K562 (cell line): ENCODE measurements around the gene TMEM203. TPM values are rescaled to one million over a fixed set of nuclear protein-coding genes. Genes with fewer than 3 reads are reported as not detected.

Source experiments
- BHLHE40 ChIP-seq: IDR thresholded peaks from 2 replicates; pipeline ENCODE4 v1.6.1; 2011; ENCODE audit warnings: low read length, improper control_type of control experiment
- BRF1 ChIP-seq: IDR thresholded peaks from 3 replicates; pipeline ENCODE4 v1.6.1; 2011; ENCODE audit warnings: borderline replicate concordance, mild to moderate bottlenecking; ENCODE audit not compliant: insufficient read length; ENCODE audit errors: extremely low read depth
- FUS ChIP-seq: fragments of 200-400 bp; formaldehyde crosslinking; optimal IDR thresholded peaks from 2 replicates; pipeline ENCODE3; 2017; ENCODE audit warnings: low read depth, low read length
- GATA2 ChIP-seq: sonication (generic); formaldehyde crosslinking; IDR thresholded peaks from 2 replicates; pipeline ENCODE4 v1.4.0; 2020; ENCODE audit warnings: mild to moderate bottlenecking, missing genetic modification reagents
- GTF2F1 ChIP-seq: IDR thresholded peaks from 2 replicates; pipeline ENCODE4 v1.6.1; 2011; ENCODE audit warnings: low read depth, low read length, improper control_type of control experiment
- MBD2 ChIP-seq: sonication (generic); IDR thresholded peaks from 2 replicates; pipeline ENCODE4 v1.6.1; 2016; ENCODE audit warnings: low read depth, borderline replicate concordance
- NR4A1 ChIP-seq, 2 experiments: fragments of 250-450 bp in 1 of 2; fragments of 450-650 bp in 1 of 2; sonication (Bioruptor Pico) in 1 of 2; IDR thresholded peaks; 2 replicates each; pipeline versions ENCODE4 v1.4.0 to v1.6.1; 2016 to 2020; ENCODE audit warnings: mild to moderate bottlenecking in 2 of 2, missing compliant biosample characterization in 1 of 2, missing genetic modification characterization in 1 of 2, moderate library complexity in 1 of 2
- U2AF1 ChIP-seq: fragments of 200-400 bp; formaldehyde crosslinking; optimal IDR thresholded peaks from 2 replicates; pipeline ENCODE3; 2017; ENCODE audit warnings: mild to moderate bottlenecking, low read depth, low read length, moderate library complexity
- ZBTB1 ChIP-seq: sonication (generic); formaldehyde crosslinking; IDR thresholded peaks from 2 replicates; pipeline ENCODE4 v1.8.1; 2023; ENCODE audit warnings: missing genetic modification reagents, low read depth, mild to moderate bottlenecking, borderline replicate concordance
- ZNF436 ChIP-seq: fragments of 250-450, 450-650 bp; sonication (Bioruptor Pico); formaldehyde crosslinking; IDR thresholded peaks from 2 replicates; pipeline ENCODE4 v1.7.0; 2020; ENCODE audit warnings: mild to moderate bottlenecking
- polyA plus RNA-seq, 8 experiments: library from polyadenylated mRNA; depleted of rRNA in 4 of 8; stranded (reverse) in 5 of 8; unstranded in 3 of 8; fragments of >200 nt; fragmentation: Nextera tagmentation in 2 of 8; fragmentation: Illumina TruSeq in 1 of 8; extraction: Ambion mirVana in 2 of 8; extraction: Trizol in 1 of 8; gene quantifications; 2 replicates each; pipeline versions ENCODE4 v1.2.1 to v1.2.3, GENCODE V29; 2011 to 2014; ENCODE audit warnings: inconsistent platforms in 1 of 8, missing spikeins in 1 of 8
- total RNA-seq, 7 experiments: library from RNA; depleted of rRNA in 6 of 7; stranded (reverse); fragments of >200 nt in 6 of 7; fragmentation: Illumina TruSeq in 2 of 7; extraction: Trizol in 2 of 7; gene quantifications; 2 replicates each; pipeline versions ENCODE4 v1.2.1 to v1.2.3, GENCODE V29; 2011 to 2021; ENCODE audit warnings: low replicate concordance in 1 of 7
- TF ChIP-seq, protein P1 (sequence below): sonication (generic); formaldehyde crosslinking; IDR thresholded peaks from 2 replicates; pipeline ENCODE4 v1.8.0; 2022; ENCODE audit warnings: mild to moderate bottlenecking, missing genetic modification reagents, borderline replicate concordance
- TF ChIP-seq, protein P2 (sequence below): fragments of 450-650 bp; IDR thresholded peaks from 2 replicates; pipeline ENCODE4 v1.6.1; 2016; ENCODE audit warnings: low read depth
- TF ChIP-seq, protein P3 (sequence below): sonication (generic); formaldehyde crosslinking; IDR thresholded peaks from 2 replicates; pipeline ENCODE4 v1.9.0; 2022; ENCODE audit warnings: mild to moderate bottlenecking, missing genetic modification reagents
- TF ChIP-seq, protein P4 (sequence below): fragments of 250-450 bp; sonication (Bioruptor Pico); IDR thresholded peaks from 2 replicates; pipeline ENCODE4 v1.9.0; 2021; ENCODE audit warnings: mild to moderate bottlenecking, inconsistent platforms

TMEM203 gene
- total and polyA plus RNA-seq, 9 of the 15 experiments (the other 6 are each of a cell fraction or from before 2014, with no cell fraction given): 8.8 to 59.5 (median 37.6) TPM

DNA sequence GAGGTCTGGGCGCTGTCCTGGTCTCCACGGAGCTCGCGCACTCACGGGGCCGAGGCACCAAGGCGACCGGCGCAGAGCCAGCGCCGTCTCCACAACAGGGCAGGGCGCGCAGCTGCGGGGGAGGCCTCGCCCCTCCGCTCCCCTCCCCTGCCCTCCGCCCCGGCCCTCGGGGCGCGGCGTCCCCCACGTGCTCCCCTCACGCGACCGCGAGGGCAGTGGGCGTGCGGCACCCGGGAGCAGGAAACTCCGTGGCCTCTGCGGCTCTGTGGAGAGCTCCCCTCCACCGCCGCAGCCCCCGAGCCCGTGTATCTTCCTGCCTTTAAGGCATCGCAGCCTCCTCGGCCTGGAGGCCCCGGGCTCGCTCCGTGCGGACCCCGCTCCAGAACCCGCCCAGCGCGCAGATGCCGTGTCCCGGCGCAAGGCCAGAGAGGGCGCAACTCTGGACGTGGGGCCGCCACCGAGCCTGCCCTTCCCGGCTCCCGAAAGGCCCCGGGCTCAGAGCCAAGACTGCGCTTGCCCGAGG, 34.9 kb upstream of the TMEM203 start (continued):
- TF ChIP-seq, protein P1, sequence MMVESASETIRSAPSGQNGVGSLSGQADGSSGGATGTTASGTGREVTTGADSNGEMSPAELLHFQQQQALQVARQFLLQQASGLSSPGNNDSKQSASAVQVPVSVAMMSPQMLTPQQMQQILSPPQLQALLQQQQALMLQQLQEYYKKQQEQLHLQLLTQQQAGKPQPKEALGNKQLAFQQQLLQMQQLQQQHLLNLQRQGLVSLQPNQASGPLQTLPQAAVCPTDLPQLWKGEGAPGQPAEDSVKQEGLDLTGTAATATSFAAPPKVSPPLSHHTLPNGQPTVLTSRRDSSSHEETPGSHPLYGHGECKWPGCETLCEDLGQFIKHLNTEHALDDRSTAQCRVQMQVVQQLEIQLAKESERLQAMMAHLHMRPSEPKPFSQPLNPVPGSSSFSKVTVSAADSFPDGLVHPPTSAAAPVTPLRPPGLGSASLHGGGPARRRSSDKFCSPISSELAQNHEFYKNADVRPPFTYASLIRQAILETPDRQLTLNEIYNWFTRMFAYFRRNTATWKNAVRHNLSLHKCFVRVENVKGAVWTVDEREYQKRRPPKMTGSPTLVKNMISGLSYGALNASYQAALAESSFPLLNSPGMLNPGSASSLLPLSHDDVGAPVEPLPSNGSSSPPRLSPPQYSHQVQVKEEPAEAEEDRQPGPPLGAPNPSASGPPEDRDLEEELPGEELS: peak; percentile 91; the same call in 1 of the 2 replicates
- TF ChIP-seq BHLHE40 (peak; percentile 96), FUS (peak; percentile 95), NR4A1 (CRISPR knock-in tag; IDR thresholded peaks at IDR 0.05) (peak; percentile 83; the same call in 1 of the 2 replicates), NR4A1 (tag; IDR thresholded peaks at IDR 0.05) (peak; percentile 74; the same call in 1 of the 2 replicates), MBD2 (peak; percentile 26; the same call in 1 of the 2 replicates), GTF2F1 (no peak), GATA2 (CRISPR knock-in tag) (no peak), U2AF1 (no peak), ZBTB1 (CRISPR knock-in tag) (peak; percentile 86), BRF1 (no peak), ZNF436 (CRISPR knock-in tag) (no peak)
- TF ChIP-seq, protein P2, sequence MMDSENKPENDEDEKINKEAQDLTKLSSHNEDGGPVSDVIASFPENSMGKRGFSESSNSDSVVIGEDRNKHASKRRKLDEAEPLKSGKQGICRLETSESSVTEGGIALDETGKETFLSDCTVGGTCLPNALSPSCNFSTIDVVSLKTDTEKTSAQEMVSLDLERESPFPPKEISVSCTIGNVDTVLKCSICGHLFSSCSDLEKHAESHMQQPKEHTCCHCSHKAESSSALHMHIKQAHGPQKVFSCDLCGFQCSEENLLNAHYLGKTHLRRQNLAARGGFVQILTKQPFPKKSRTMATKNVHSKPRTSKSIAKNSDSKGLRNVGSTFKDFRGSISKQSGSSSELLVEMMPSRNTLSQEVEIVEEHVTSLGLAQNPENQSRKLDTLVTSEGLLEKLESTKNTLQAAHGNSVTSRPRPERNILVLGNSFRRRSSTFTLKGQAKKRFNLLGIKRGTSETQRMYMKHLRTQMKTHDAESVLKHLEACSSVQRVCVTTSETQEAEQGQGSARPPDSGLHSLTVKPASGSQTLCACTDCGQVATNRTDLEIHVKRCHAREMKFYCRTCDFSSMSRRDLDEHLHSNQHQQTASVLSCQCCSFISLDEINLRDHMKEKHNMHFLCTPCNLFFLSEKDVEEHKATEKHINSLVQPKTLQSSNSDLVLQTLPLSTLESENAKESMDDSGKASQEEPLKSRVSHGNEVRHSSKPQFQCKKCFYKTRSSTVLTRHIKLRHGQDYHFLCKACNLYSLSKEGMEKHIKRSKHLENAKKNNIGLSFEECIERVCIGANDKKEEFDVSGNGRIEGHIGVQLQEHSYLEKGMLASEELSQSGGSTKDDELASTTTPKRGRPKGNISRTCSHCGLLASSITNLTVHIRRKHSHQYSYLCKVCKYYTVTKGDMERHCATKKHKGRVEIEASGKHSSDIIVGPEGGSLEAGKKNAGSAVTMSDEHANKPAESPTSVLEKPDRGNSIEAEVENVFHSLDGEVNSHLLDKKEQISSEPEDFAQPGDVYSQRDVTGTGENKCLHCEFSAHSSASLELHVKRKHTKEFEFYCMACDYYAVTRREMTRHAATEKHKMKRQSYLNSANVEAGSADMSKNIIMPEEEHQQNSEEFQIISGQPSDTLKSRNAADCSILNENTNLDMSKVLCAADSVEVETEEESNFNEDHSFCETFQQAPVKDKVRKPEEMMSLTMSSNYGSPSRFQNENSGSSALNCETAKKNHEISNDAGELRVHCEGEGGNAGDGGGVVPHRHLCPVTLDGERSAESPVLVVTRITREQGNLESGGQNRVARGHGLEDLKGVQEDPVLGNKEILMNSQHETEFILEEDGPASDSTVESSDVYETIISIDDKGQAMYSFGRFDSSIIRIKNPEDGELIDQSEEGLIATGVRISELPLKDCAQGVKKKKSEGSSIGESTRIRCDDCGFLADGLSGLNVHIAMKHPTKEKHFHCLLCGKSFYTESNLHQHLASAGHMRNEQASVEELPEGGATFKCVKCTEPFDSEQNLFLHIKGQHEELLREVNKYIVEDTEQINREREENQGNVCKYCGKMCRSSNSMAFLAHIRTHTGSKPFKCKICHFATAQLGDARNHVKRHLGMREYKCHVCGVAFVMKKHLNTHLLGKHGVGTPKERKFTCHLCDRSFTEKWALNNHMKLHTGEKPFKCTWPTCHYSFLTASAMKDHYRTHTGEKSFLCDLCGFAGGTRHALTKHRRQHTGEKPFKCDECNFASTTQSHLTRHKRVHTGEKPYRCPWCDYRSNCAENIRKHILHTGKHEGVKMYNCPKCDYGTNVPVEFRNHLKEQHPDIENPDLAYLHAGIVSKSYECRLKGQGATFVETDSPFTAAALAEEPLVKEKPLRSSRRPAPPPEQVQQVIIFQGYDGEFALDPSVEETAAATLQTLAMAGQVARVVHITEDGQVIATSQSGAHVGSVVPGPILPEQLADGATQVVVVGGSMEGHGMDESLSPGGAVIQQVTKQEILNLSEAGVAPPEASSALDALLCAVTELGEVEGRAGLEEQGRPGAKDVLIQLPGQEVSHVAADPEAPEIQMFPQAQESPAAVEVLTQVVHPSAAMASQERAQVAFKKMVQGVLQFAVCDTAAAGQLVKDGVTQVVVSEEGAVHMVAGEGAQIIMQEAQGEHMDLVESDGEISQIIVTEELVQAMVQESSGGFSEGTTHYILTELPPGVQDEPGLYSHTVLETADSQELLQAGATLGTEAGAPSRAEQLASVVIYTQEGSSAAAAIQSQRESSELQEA: no peak
- TF ChIP-seq, protein P3, sequence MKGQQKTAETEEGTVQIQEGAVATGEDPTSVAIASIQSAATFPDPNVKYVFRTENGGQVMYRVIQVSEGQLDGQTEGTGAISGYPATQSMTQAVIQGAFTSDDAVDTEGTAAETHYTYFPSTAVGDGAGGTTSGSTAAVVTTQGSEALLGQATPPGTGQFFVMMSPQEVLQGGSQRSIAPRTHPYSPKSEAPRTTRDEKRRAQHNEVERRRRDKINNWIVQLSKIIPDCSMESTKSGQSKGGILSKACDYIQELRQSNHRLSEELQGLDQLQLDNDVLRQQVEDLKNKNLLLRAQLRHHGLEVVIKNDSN (CRISPR knock-in tag): peak; percentile 77
- TF ChIP-seq, protein P4, sequence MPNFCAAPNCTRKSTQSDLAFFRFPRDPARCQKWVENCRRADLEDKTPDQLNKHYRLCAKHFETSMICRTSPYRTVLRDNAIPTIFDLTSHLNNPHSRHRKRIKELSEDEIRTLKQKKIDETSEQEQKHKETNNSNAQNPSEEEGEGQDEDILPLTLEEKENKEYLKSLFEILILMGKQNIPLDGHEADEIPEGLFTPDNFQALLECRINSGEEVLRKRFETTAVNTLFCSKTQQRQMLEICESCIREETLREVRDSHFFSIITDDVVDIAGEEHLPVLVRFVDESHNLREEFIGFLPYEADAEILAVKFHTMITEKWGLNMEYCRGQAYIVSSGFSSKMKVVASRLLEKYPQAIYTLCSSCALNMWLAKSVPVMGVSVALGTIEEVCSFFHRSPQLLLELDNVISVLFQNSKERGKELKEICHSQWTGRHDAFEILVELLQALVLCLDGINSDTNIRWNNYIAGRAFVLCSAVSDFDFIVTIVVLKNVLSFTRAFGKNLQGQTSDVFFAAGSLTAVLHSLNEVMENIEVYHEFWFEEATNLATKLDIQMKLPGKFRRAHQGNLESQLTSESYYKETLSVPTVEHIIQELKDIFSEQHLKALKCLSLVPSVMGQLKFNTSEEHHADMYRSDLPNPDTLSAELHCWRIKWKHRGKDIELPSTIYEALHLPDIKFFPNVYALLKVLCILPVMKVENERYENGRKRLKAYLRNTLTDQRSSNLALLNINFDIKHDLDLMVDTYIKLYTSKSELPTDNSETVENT (CRISPR knock-in tag): peak; percentile 85; the same call in 1 of the 2 replicates
